Sigmoid colon (tissue), 4 donors: ENCODE results near the gene OLFM3.

Experiments
- EP300 ChIP-seq, 4 donors: sonication (generic); formaldehyde crosslinking; IDR thresholded peaks; one replicate each; pipeline ENCODE4 v1.6.1; 2017; ENCODE audit warnings: antibody characterized with exemption in 4 of 4
- POLR2A ChIP-seq, 2 donors: fragments of 450-650 bp; IDR thresholded peaks; one replicate each; pipeline ENCODE4 v1.6.1; 2016; ENCODE audit warnings: antibody characterized with exemption in 2 of 2, mild to moderate bottlenecking in 2 of 2, moderate library complexity in 2 of 2
- TF ChIP-seq, protein P1 (sequence below), 4 experiments: fragments of 450-650 bp in 3 of 4; fragments of 200-600 bp in 1 of 4; IDR thresholded peaks; one replicate each; pipeline ENCODE4 v1.5.1; 2016 to 2019; ENCODE audit warnings: antibody characterized with exemption in 4 of 4, mild to moderate bottlenecking in 3 of 4, moderate library complexity in 2 of 4

DNA sequence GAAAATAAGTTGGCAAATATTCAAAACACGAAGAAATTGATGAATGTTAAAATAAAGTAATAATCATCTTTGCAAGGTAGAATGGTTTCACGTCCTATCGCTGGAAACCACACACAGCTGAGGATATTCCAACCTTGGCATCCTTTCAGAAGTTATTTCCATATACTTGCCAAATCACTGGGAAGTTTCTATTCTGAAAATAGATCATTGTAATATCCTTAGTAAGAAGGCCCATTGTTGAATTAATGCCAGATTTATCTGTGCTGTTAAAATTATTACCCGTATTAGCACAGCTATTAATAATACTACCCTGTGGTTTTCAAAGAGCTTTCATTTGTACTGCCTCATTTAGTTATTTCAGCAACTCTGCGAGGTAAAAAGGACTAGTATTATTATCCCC lies 81.1 kb downstream of the OLFM3 start:
- TF ChIP-seq, protein P1, sequence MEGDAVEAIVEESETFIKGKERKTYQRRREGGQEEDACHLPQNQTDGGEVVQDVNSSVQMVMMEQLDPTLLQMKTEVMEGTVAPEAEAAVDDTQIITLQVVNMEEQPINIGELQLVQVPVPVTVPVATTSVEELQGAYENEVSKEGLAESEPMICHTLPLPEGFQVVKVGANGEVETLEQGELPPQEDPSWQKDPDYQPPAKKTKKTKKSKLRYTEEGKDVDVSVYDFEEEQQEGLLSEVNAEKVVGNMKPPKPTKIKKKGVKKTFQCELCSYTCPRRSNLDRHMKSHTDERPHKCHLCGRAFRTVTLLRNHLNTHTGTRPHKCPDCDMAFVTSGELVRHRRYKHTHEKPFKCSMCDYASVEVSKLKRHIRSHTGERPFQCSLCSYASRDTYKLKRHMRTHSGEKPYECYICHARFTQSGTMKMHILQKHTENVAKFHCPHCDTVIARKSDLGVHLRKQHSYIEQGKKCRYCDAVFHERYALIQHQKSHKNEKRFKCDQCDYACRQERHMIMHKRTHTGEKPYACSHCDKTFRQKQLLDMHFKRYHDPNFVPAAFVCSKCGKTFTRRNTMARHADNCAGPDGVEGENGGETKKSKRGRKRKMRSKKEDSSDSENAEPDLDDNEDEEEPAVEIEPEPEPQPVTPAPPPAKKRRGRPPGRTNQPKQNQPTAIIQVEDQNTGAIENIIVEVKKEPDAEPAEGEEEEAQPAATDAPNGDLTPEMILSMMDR (IDR thresholded peaks at IDR 0.05), result no peak
- TF ChIP-seq POLR2A (IDR thresholded peaks at IDR 0.05) (no peak), EP300 (IDR thresholded peaks at IDR 0.05) (no peak)
